ENCODE results near the gene TRIM3.

Gene TRIM3

GRCh38 chr11:6401464-6401863 is 72.3 kb downstream of the TRIM3 start:
- no peak overlapping the region for H2BK120ac ChIP-seq (ENCODE audit: low read depth, low read length)
- no peak overlapping the region for H3K9ac ChIP-seq (ENCODE audit: low read length)
- no peak overlapping the region for H2BK5ac ChIP-seq (ENCODE audit: low read length)
- DNase-seq, result no peak
- H4K5ac ChIP-seq (ENCODE audit: low read length), result no peak overlapping the region
- no peak overlapping the region for H4K8ac ChIP-seq (ENCODE audit: low read depth, low read length)
- WGBS (ENCODE audit: extremely low coverage, insufficient coverage, low lambda C conversion rate), result no CpG with 5 or more reads among the region's 7 CpGs
- H3K4me2 ChIP-seq (ENCODE audit: low read length), result no peak overlapping the region
- no peaks in the 10 kb centered on the region for H3K79me2 ChIP-seq (ENCODE audit: control insufficient read depth, insufficient read depth, low read length)
- H2BK15ac ChIP-seq (replicated peaks; ENCODE audit: low read depth), result no peak overlapping the region
- H3K4me1 ChIP-seq (ENCODE audit: control insufficient read depth, low read depth, low read length), result no peaks in the 10 kb centered on the region
- no peaks in the 10 kb centered on the region for H3K36me3 ChIP-seq (ENCODE audit: control insufficient read depth, insufficient read depth, low read length)
- H3K4me3 ChIP-seq (ENCODE audit: low read length), result no peak overlapping the region
- H2AK5ac ChIP-seq (ENCODE audit: low read length), result no peak overlapping the region
- no peaks in the 10 kb centered on the region for H3K79me1 ChIP-seq (ENCODE audit: low read length)
- no peak overlapping the region for H3K23ac ChIP-seq (ENCODE audit: low read length)
- no peaks in the 10 kb centered on the region for H3K27me3 ChIP-seq (ENCODE audit: insufficient read depth, low read length, poor library complexity)
- no peak overlapping the region for H3K56ac ChIP-seq (ENCODE audit: low read length)
- H3K4ac ChIP-seq (ENCODE audit: low read depth, low read length), result no peak overlapping the region
- no peak overlapping the region for H3K27ac ChIP-seq (ENCODE audit: low read depth, low read length)
- no peak overlapping the region for H3K18ac ChIP-seq (ENCODE audit: low read length)

GRCh38 chr11:6400431-6401345 is 73.1 kb downstream of the TRIM3 start:
- Histone ChIP-seq H4K8ac (ENCODE audit: low read depth, low read length) (no peak overlapping the region), H2BK120ac (ENCODE audit: low read depth, low read length) (no peak overlapping the region), H3K4me1 (ENCODE audit: control insufficient read depth, low read depth, low read length) (no peaks in the 10 kb centered on the region), H3K27me3 (ENCODE audit: insufficient read depth, low read length, poor library complexity) (no peaks in the 10 kb centered on the region), H3K23ac (ENCODE audit: low read length) (no peak overlapping the region), H3K4me2 (ENCODE audit: low read length) (no peak overlapping the region), H3K79me2 (ENCODE audit: control insufficient read depth, insufficient read depth, low read length) (no peaks in the 10 kb centered on the region), H3K4me3 (ENCODE audit: low read length) (no peak overlapping the region), H3K9ac (ENCODE audit: low read length) (no peak overlapping the region), H3K27ac (ENCODE audit: low read depth, low read length) (no peak overlapping the region), H3K36me3 (ENCODE audit: control insufficient read depth, insufficient read depth, low read length) (no peaks in the 10 kb centered on the region), H3K56ac (ENCODE audit: low read length) (no peak overlapping the region), H2AK5ac (ENCODE audit: low read length) (no peak overlapping the region), H2BK5ac (ENCODE audit: low read length) (no peak overlapping the region), H3K18ac (ENCODE audit: low read length) (no peak overlapping the region), H4K5ac (ENCODE audit: low read length) (no peak overlapping the region), H3K79me1 (ENCODE audit: low read length) (no peaks in the 10 kb centered on the region), H3K4ac (ENCODE audit: low read depth, low read length) (no peak overlapping the region), H2BK15ac (replicated peaks; ENCODE audit: low read depth) (no peak overlapping the region)
- no CpG with 5 or more reads among the region's 15 CpGs for WGBS (ENCODE audit: extremely low coverage, insufficient coverage, low lambda C conversion rate)
- DNase-seq, result no peak

Data from mesendoderm (in vitro differentiated cells).